Peyer's patch (tissue), 4 donors: ENCODE results near the gene TSPAN32. TPM values are rescaled to one million over a fixed set of nuclear protein-coding genes. Genes with fewer than 3 reads are reported as not detected.
"Not testable (repeated sequence)": the region's sequence is repeated elsewhere in the genome, so short reads cannot be mapped to it uniquely, and the experiment has no call there.

Experiments
- DNase-seq, 3 donors: peaks; one replicate each; pipeline ENCODE4 v3.0.0-alpha.2; 2017 to 2019
- H3K27ac ChIP-seq, 4 donors: fragments of 200-600 bp; sonication (generic); one replicate each; pipeline ENCODE4 v1.5.1; 2016 to 2019
- H3K27me3 ChIP-seq, 2 donors: fragments of 200-600 bp; sonication (generic); one replicate each; pipeline ENCODE4 v1.5.1; 2019
- H3K36me3 ChIP-seq, 3 donors: fragments of 200-600 bp; sonication (generic); one replicate each; pipeline ENCODE4 v1.5.1; 2016 to 2019
- H3K4me1 ChIP-seq, 4 donors: fragments of 200-600 bp; sonication (generic); one replicate each; pipeline ENCODE4 v1.5.1; 2016 to 2019
- H3K4me3 ChIP-seq, 4 donors: fragments of 200-600 bp; sonication (generic); 1 replicate in 3 of 4; 2 replicates in 1 of 4; pipeline ENCODE4 v1.5.1; 2016 to 2019; ENCODE audit warnings: mild to moderate bottlenecking in 1 of 4
- H3K9me3 ChIP-seq, 4 donors: fragments of 200-600 bp; sonication (generic); one replicate each; pipeline ENCODE4 v1.5.1; 2016 to 2019; ENCODE audit warnings: mild to moderate bottlenecking in 1 of 4
- CTCF ChIP-seq, 6 experiments: fragments of 450-650 bp in 4 of 6; fragments of 200-600 bp in 2 of 6; sonication (generic) in 1 of 6; IDR thresholded peaks; one replicate each; pipeline ENCODE4 v1.5.1; 2017 to 2019; ENCODE audit warnings: antibody characterized with exemption in 6 of 6, mild to moderate bottlenecking in 3 of 6, moderate library complexity in 1 of 6
- POLR2A ChIP-seq, 2 donors: fragments of 450-650 bp; IDR thresholded peaks; one replicate each; pipeline ENCODE4 v1.5.1; 2017; ENCODE audit warnings: antibody characterized with exemption in 2 of 2, mild to moderate bottlenecking in 2 of 2, moderate library complexity in 2 of 2
- total RNA-seq, 4 donors: library from RNA; depleted of rRNA; stranded (reverse); fragments of >200 nt; gene quantifications; one replicate each; pipeline ENCODE4 v1.1.0, GENCODE V29; 2016

Gene TSPAN32
- total RNA-seq, 4 donors from 2014 or later = 1.6 to 1.7 TPM; not detected in 2

GRCh38 chr11:2363130-2363529 lies 61.3 kb downstream of the TSPAN32 start:
- no peaks in the 10 kb centered on the region for H3K27me3 ChIP-seq
- H3K4me3 ChIP-seq = no peak overlapping the region
- TF ChIP-seq POLR2A (IDR thresholded peaks at IDR 0.05) = no peak
- TF ChIP-seq CTCF (IDR thresholded peaks at IDR 0.05) = no peak
- no peaks in the 10 kb centered on the region for H3K36me3 ChIP-seq
- no peak for DNase-seq
- no peak overlapping the region for H3K27ac ChIP-seq
- no peaks in the 10 kb centered on the region for H3K4me1 ChIP-seq
- H3K9me3 ChIP-seq = no peaks in the 10 kb centered on the region

DNA sequence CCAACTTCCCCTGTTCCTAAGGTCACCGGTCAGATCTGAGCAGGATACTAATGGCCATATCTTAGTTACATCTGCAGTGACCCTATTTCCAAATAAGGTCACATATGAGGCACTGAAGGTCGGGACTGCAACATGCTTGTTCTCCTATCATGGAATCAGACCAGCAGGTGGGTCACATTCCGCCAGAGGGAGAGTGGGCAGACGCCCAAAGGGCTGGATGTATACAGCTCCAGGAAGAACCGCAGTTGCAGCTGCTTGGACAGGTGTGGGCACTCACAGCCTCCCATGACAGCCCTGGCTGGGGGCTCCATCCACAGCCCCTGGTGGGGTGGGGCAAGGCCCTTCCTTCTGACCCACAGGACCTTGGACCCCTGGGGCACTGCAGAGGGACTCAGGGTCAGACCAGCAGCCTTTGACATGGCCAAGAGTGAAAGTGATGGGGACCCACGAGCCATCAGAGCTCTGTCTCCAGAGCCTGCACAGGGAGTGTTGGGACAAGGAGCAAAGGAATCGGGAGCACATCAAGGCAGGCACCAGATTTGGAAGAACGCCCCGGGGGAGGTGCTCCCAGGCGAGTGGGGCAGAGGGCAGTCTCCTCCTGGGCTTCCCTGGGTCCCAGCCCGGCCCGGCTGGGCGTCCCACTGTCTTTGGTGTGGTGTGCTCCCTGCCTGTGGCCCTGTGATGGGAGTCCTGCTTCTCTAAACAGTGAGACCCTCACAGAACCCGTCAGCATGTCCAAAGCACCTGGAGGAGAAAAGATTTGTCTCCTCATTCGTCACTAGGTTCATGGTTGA lies 62.0 kb downstream of the TSPAN32 start:
- Histone ChIP-seq H3K36me3 (no peaks in the 10 kb centered on the region), H3K27ac (no peak overlapping the region), H3K9me3 (no peaks in the 10 kb centered on the region), H3K27me3 (no peaks in the 10 kb centered on the region), H3K4me3 (no peak overlapping the region), H3K4me1 (no peaks in the 10 kb centered on the region)
- TF ChIP-seq POLR2A (IDR thresholded peaks at IDR 0.05) (no peak), CTCF (IDR thresholded peaks at IDR 0.05) (no peak)
- DNase-seq = no peak

DNA sequence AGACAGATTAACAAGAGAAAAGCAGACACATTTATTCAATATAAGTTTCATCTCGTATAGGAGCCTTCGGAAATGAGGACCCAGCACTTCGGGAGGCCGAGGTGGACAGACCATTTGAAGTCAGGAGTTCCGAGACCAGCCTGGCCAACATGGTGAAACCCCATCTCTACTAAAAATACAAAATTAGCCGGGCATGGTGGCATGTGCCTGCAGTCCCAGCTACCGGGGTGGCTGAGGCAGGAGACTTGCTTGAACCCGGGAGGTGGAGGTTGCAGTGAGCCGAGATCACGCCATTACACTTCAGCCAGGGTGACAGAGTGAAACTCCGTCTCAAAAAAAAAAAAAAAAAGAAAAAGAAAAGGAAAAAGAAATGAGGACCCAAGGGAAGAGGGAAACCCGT lies 62.6 kb downstream of the TSPAN32 start:
- H3K4me1 ChIP-seq, DNase-seq, H3K27me3 ChIP-seq, H3K4me3 ChIP-seq, H3K36me3 ChIP-seq, H3K27ac ChIP-seq, H3K9me3 ChIP-seq: not testable (repeated sequence)

GRCh38 chr11:2365571-2366210 lies 63.9 kb downstream of the TSPAN32 start:
- no peaks in the 10 kb centered on the region for H3K36me3 ChIP-seq
- no peaks in the 10 kb centered on the region for H3K27me3 ChIP-seq
- no peaks in the 10 kb centered on the region for H3K9me3 ChIP-seq
- no peaks in the 10 kb centered on the region for H3K4me1 ChIP-seq
- TF ChIP-seq CTCF (IDR thresholded peaks at IDR 0.05) = no peak
- no peak for TF ChIP-seq POLR2A (IDR thresholded peaks at IDR 0.05)
- DNase-seq = no peak
- H3K27ac ChIP-seq = no peak overlapping the region
- no peak overlapping the region for H3K4me3 ChIP-seq

- TF ChIP-seq CTCF (IDR thresholded peaks at IDR 0.05) = no peak
- TF ChIP-seq POLR2A (IDR thresholded peaks at IDR 0.05) = no peak
- Histone ChIP-seq H3K4me3 (no peak overlapping the region), H3K27ac (no peak overlapping the region), H3K36me3 (no peaks in the 10 kb centered on the region), H3K4me1 (no peaks in the 10 kb centered on the region), H3K9me3 (no peaks in the 10 kb centered on the region), H3K27me3 (no peaks in the 10 kb centered on the region)
- DNase-seq = no peak
These were observed 64.5 kb downstream of the TSPAN32 start for GRCh38 chr11:2366276-2366675.

GRCh38 chr11:2366733-2367132 lies 64.9 kb downstream of the TSPAN32 start:
- no peaks in the 10 kb centered on the region for H3K27me3 ChIP-seq
- DNase-seq = no peak
- H3K4me1 ChIP-seq = no peaks in the 10 kb centered on the region
- no peaks in the 10 kb centered on the region for H3K36me3 ChIP-seq
- H3K27ac ChIP-seq = no peak overlapping the region
- H3K4me3 ChIP-seq = no peak overlapping the region
- no peaks in the 10 kb centered on the region for H3K9me3 ChIP-seq
- TF ChIP-seq CTCF (IDR thresholded peaks at IDR 0.05) (no peak), POLR2A (IDR thresholded peaks at IDR 0.05) (no peak)
